ENCODE measurements around the gene POU2F2. TPM values are rescaled to one million over a fixed set of nuclear protein-coding genes. Genes with fewer than 3 reads are reported as not detected.

POU2F2 gene
- total and polyA plus RNA-seq, 7 donors, result 0.14 to 0.86 (median 0.43) TPM

DNA sequence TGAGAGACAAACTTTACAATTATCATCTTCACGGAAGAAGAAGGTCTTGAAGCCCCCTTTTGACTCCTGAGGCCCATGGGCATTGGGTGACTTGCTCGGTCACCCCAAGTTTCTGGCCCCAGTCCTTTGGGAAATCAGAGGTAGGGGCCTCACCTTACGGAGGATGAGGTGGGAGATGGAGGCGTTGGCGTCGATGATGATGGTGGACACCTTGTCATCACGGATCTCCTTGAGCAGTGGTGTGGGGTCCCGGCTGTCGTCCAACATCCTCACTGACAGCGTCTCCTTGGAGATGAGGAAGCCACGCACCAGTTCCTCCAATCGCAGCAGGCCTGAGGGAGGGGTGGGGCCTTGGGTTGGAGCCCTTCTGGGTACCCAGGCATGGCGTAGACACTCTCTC lies 73.0 kb downstream of the POU2F2 start:
- TF ChIP-seq, protein P1, sequence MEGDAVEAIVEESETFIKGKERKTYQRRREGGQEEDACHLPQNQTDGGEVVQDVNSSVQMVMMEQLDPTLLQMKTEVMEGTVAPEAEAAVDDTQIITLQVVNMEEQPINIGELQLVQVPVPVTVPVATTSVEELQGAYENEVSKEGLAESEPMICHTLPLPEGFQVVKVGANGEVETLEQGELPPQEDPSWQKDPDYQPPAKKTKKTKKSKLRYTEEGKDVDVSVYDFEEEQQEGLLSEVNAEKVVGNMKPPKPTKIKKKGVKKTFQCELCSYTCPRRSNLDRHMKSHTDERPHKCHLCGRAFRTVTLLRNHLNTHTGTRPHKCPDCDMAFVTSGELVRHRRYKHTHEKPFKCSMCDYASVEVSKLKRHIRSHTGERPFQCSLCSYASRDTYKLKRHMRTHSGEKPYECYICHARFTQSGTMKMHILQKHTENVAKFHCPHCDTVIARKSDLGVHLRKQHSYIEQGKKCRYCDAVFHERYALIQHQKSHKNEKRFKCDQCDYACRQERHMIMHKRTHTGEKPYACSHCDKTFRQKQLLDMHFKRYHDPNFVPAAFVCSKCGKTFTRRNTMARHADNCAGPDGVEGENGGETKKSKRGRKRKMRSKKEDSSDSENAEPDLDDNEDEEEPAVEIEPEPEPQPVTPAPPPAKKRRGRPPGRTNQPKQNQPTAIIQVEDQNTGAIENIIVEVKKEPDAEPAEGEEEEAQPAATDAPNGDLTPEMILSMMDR (IDR thresholded peaks at IDR 0.05), result no peak
- Histone ChIP-seq H3K9me3 (no peaks in the 10 kb centered on the region), H3K4me1 (no peaks in the 10 kb centered on the region), H3K27ac (no peak overlapping the region), H3K27me3 (ENCODE audit: insufficient read depth in 3 of 3, low read length in 2 of 3) (no peaks in the 10 kb centered on the region), H3K4me3 (no peak overlapping the region), H3K36me3 (ENCODE audit: insufficient read depth in 1 of 2, low read depth in 1 of 2) (no peaks in the 10 kb centered on the region)
- 93 to 94% (median 93%) methylated on average over 13 of the region's 13 CpGs for WGBS, 3 donors
- intact Hi-C loops (cut with DNase I), result no loop called here
- DNase-seq (no peak), ATAC-seq (no peak)

DNA sequence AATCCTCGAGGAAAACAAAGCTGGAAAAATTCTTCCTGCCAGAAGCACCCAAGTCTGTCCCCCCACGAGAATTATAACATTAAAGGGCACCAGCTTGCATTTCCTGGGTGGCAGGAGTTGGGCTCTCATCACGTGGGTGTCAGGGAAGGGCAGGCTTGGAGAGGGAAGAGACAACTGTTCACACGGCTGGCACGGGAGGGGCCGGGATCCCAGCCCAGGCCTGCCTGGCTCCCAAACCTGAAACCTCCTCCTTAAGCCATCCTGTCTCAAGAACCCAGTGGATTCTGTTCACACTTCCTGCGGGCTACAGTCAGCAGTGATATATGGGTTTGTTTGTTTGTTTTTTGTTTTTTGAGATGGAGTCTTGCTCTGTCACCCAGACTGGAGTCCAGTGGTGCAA lies 74.4 kb downstream of the POU2F2 start:
- Histone ChIP-seq H3K4me1 (peaks cover 1% of the 10 kb centered on the region), H3K36me3 (ENCODE audit: insufficient read depth in 1 of 2, low read depth in 1 of 2) (no peaks in the 10 kb centered on the region), H3K27me3 (ENCODE audit: insufficient read depth in 3 of 3, low read length in 2 of 3) (no peaks in the 10 kb centered on the region), H3K4me3 (no peak overlapping the region), H3K9me3 (no peaks in the 10 kb centered on the region), H3K27ac (no peak overlapping the region)
- TF ChIP-seq, protein P1 (IDR thresholded peaks at IDR 0.05), result no peak
- peak; percentile 56 to 91 (median 70) for ATAC-seq
- DNase-seq, result no peak
- 28 to 37% (median 31%) methylated on average over 7 of the region's 7 CpGs for WGBS, 3 donors
- intact Hi-C loops (cut with DNase I), result no loop called here

DNA sequence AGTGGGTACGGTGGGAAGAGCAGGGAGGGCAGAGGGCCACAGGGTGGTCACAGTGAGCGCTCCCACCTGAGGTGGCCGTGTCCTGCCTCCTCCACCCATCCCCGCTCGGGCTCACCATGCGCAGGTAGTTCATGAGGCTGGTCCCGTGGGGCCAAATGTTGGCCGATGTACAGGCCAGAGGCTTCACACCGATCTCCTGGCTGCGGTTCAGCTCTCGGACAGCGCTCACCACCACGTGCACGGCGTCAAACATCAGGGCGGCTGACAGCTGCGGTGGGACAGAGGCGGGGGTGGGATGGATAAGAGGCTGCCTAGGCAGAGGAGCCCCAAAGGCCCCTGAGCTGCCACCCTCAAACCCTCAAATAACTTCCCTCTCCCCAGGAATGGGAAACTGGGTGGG lies 78.0 kb downstream of the POU2F2 start:
- Histone ChIP-seq H3K4me1 (peaks cover 10% of the 10 kb centered on the region), H3K4me3 (no peak overlapping the region), H3K27ac (no peak overlapping the region), H3K36me3 (ENCODE audit: insufficient read depth in 1 of 2, low read depth in 1 of 2) (no peaks in the 10 kb centered on the region), H3K9me3 (no peaks in the 10 kb centered on the region), H3K27me3 (ENCODE audit: insufficient read depth in 3 of 3, low read length in 2 of 3) (no peaks in the 10 kb centered on the region)
- intact Hi-C loops (cut with DNase I), result no loop called here
- DNase-seq (peak in 1 of 2 donors; percentile 17), ATAC-seq (no peak)
- 83 to 87% (median 85%) methylated on average over 16 to 18 of the region's 18 CpGs for WGBS, 3 donors
- TF ChIP-seq, protein P1 (IDR thresholded peaks at IDR 0.05), result no peak

DNA sequence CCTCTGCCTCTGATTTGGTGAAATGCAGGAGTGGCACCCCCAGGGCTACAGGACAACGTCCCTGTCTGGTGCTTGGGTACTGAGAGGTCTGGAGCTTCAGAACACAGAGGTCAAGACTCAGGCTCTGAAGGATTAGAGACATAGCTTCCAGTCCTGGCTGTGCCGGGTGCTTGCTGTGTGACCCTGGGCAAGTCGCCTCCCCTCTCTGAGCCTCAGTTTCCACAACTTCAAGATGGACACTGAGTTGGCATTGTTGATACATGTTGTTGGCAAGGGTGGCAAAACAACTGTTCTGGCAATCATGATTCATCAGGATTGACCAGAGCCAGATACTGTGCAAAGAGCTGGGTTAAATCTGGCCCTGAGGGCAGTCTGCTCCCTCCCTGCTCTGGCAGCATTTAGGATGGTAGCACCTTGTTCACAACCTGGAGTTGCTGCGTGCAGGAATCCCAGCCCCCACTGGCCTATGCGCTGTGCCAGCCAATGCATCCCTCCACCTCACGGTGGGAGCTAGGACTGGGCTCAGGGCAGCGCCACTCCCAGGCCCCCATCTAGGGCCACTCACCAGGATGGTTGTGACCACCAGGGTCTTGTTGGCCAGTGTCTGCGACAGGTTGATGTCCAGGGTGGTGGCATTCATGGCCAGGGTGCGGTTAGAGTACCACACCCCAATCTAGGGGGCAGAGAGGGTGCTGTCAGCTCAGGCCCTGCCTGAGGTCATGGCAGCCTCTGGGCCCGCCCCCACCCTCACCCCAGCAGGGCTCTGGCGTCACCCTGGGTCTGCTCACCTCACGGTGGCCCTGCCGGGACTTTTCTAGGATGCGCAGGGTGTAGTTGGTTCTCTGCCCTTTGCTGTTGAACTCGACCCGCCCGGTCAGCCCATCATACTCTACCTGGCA lies 79.0 kb downstream of the POU2F2 start:
- Histone ChIP-seq H3K27me3 (ENCODE audit: insufficient read depth in 3 of 3, low read length in 2 of 3) (no peaks in the 10 kb centered on the region), H3K36me3 (ENCODE audit: insufficient read depth in 1 of 2, low read depth in 1 of 2) (no peaks in the 10 kb centered on the region), H3K27ac (peak overlapping the region; percentile 61), H3K4me3 (no peak overlapping the region), H3K9me3 (no peaks in the 10 kb centered on the region), H3K4me1 (peaks cover 10% of the 10 kb centered on the region)
- ATAC-seq, result peak in 3 of 4 donors; percentile 16 to 73 (median 44)
- WGBS, 3 donors, result 85 to 91% (median 87%) methylated on average over 17 of the region's 17 CpGs
- TF ChIP-seq, protein P1 (IDR thresholded peaks at IDR 0.05), result no peak
- intact Hi-C loops (cut with DNase I), result no loop called here
- peak in 1 of 2 donors; percentile 38 for DNase-seq

Measured in psoas muscle (tissue), 8 donors.